Ecto neural progenitor cell (in vitro differentiated cells): ENCODE measurements around the gene SLC27A5.
"Not testable (repeated sequence)": the region's sequence is repeated elsewhere in the genome, so short reads cannot be mapped to it uniquely, and the experiment has no call there.

Experiments
- DNase-seq: peaks from one replicate; pipeline ENCODE4 v3.0.0-alpha.2; 2018; ENCODE audit warnings: low spot score

Gene SLC27A5

GRCh38 chr19:58468216-58468839, 43.5 kb downstream of the SLC27A5 start:
- DNase-seq: no peak

GRCh38 chr19:58466760-58467589, 44.8 kb downstream of the SLC27A5 start, which contains the start of gene ZNF324:
TSS of gene ZNF324 (plus strand) at chr19:58467080. CDS start at chr19:58469186, 2,106 bp downstream.
- peak; percentile 99 for DNase-seq

- DNase-seq: no peak
Measured at GRCh38 chr19:58466089-58466759, 45.6 kb downstream of the SLC27A5 start.

- DNase-seq: no peak
Measured at GRCh38 chr19:58460039-58460438, 51.8 kb downstream of the SLC27A5 start.

GRCh38 chr19:58456111-58456510, 55.7 kb downstream of the SLC27A5 start:
- DNase-seq: no peak

GRCh38 chr19:58455306-58455705, 56.5 kb downstream of the SLC27A5 start:
- DNase-seq: no peak

GRCh38 chr19:58453743-58454142, 58.0 kb downstream of the SLC27A5 start:
- DNase-seq: no peak

GRCh38 chr19:58451358-58452101, 60.3 kb downstream of the SLC27A5 start, which contains the start of gene ZNF324B:
TSS of gene ZNF324B (plus strand) at chr19:58451622. CDS start at chr19:58453702, 2,080 bp downstream.
- peak; percentile 97 for DNase-seq

- no peak for DNase-seq
Measured at GRCh38 chr19:58450856-58451357, 60.9 kb downstream of the SLC27A5 start.

- not testable (repeated sequence) for DNase-seq
Measured at GRCh38 chr19:58449980-58450379, 61.8 kb downstream of the SLC27A5 start.

- DNase-seq: not testable (repeated sequence)
Measured at GRCh38 chr19:58448860-58449259, 62.9 kb downstream of the SLC27A5 start.
